Measurements from ENCODE around the gene HTR7.

HTR7 gene

DNA sequence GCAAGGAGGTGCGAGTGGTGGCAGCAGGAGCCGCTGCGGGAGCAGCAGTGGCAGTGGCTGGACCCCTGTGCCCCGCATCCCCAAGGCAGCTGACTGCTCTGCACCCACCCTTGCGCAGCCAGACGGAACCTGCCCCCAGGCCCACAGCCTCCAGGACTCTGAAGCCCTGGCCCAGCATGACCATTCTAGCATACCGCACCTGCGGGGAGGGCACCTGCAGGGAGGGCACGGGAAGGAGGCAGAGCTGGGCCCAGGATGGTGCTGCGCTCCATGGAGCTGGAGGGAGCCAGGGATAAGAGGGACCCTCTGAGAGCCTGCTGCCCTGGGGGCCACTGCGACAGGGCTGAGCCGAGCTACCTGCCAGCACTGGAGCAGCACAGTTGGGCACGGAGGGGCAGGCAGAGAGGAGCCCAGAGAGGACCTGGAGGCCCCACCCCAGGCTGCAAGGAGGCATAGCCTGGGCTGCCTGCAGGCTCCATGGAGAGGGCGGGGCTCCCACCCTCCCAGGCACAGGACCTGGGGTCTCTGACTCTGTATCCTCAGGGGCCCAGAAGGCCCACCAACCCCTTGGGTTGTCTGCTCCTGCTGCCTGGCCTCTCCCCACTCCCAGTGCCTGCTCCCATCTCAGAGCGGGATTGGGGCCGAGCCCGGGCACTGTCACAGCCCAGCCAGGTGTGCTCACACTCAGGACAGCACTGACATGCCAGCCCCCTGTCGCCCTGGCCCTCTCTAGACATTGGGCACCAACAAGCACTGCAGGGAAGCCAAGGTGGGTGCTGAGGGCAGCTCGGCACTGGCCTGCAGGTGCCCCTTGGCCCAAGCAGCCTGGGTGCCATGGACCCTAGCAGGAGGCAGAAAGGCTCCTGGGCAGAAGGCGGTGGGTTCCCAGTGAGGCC, 87.6 kb downstream of the HTR7 start:
- no peaks in the 10 kb centered on the region for H3K4me1 ChIP-seq (ENCODE audit: control insufficient read depth, insufficient read depth, low read length)
- no peaks in the 10 kb centered on the region for H3K9me3 ChIP-seq (ENCODE audit: control insufficient read depth, insufficient read depth, low read length)
- H3K36me3 ChIP-seq (ENCODE audit: control insufficient read depth, insufficient read depth, low read length): no peaks in the 10 kb centered on the region
- H3K27me3 ChIP-seq (ENCODE audit: control insufficient read depth, insufficient read depth, low read length): no peaks in the 10 kb centered on the region
- H3K4me3 ChIP-seq (ENCODE audit: low read depth, low read length): no peak overlapping the region
- H3K9ac ChIP-seq (ENCODE audit: low read depth, low read length): no peak overlapping the region

- H3K9me3 ChIP-seq (ENCODE audit: control insufficient read depth, insufficient read depth, low read length): no peaks in the 10 kb centered on the region
- H3K9ac ChIP-seq (ENCODE audit: low read depth, low read length): no peak overlapping the region
Measured at GRCh38 chr10:90751107-90751997, 106.5 kb downstream of the HTR7 start.

DNA sequence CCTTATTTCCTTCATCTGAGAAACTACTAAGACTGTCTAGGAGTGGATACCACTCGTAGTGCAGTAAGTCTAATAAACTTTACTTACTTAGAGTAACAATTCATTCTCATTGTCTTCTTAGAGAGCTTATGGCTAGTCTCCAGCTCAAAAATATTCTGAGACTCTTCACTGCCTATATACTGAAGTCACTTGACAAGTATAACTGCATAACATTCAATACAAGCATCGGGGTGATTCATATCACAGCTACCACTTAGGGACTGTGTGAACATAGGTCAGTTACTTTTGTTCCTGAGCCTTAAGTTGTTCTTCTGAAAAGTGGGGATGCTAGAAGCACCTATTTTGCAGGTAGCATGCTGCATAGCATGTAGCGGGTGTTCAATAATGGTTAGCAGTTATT, 111.0 kb downstream of the HTR7 start:
- no peaks in the 10 kb centered on the region for H3K27me3 ChIP-seq (ENCODE audit: control insufficient read depth, insufficient read depth, low read length)
- peaks cover 7% of the 10 kb centered on the region for H3K36me3 ChIP-seq (ENCODE audit: control insufficient read depth, insufficient read depth, low read length)
- no peak overlapping the region for H3K4me3 ChIP-seq (ENCODE audit: low read depth, low read length)
- H3K9me3 ChIP-seq (ENCODE audit: control insufficient read depth, insufficient read depth, low read length): no peaks in the 10 kb centered on the region
- peaks cover 1% of the 10 kb centered on the region for H3K4me1 ChIP-seq (ENCODE audit: control insufficient read depth, insufficient read depth, low read length)
- H3K9ac ChIP-seq (ENCODE audit: low read depth, low read length): no peak overlapping the region

More at GRCh38 chr10:90751107-90751997, 106.5 kb downstream of the HTR7 start:
- peaks cover 7% of the 10 kb centered on the region for H3K36me3 ChIP-seq (ENCODE audit: control insufficient read depth, insufficient read depth, low read length)
- no peak overlapping the region for H3K4me3 ChIP-seq (ENCODE audit: low read depth, low read length)
- H3K4me1 ChIP-seq (ENCODE audit: control insufficient read depth, insufficient read depth, low read length): peaks cover 7% of the 10 kb centered on the region
- no peaks in the 10 kb centered on the region for H3K27me3 ChIP-seq (ENCODE audit: control insufficient read depth, insufficient read depth, low read length)

GRCh38 chr10:90745565-90745964, 112.3 kb downstream of the HTR7 start:
- no peak overlapping the region for H3K9ac ChIP-seq (ENCODE audit: low read depth, low read length)
- H3K4me3 ChIP-seq (ENCODE audit: low read depth, low read length): no peak overlapping the region
- H3K36me3 ChIP-seq (ENCODE audit: control insufficient read depth, insufficient read depth, low read length): peaks cover 7% of the 10 kb centered on the region
- no peaks in the 10 kb centered on the region for H3K27me3 ChIP-seq (ENCODE audit: control insufficient read depth, insufficient read depth, low read length)
- no peaks in the 10 kb centered on the region for H3K4me1 ChIP-seq (ENCODE audit: control insufficient read depth, insufficient read depth, low read length)
- H3K9me3 ChIP-seq (ENCODE audit: control insufficient read depth, insufficient read depth, low read length): no peaks in the 10 kb centered on the region

- Histone ChIP-seq H3K9me3 (ENCODE audit: control insufficient read depth, insufficient read depth, low read length) (no peaks in the 10 kb centered on the region), H3K9ac (ENCODE audit: low read depth, low read length) (no peak overlapping the region), H3K27me3 (ENCODE audit: control insufficient read depth, insufficient read depth, low read length) (no peaks in the 10 kb centered on the region), H3K4me3 (ENCODE audit: low read depth, low read length) (no peak overlapping the region), H3K4me1 (ENCODE audit: control insufficient read depth, insufficient read depth, low read length) (no peaks in the 10 kb centered on the region), H3K36me3 (ENCODE audit: control insufficient read depth, insufficient read depth, low read length) (no peaks in the 10 kb centered on the region)
Measured at GRCh38 chr10:90743291-90743690, 114.5 kb downstream of the HTR7 start.

DNA sequence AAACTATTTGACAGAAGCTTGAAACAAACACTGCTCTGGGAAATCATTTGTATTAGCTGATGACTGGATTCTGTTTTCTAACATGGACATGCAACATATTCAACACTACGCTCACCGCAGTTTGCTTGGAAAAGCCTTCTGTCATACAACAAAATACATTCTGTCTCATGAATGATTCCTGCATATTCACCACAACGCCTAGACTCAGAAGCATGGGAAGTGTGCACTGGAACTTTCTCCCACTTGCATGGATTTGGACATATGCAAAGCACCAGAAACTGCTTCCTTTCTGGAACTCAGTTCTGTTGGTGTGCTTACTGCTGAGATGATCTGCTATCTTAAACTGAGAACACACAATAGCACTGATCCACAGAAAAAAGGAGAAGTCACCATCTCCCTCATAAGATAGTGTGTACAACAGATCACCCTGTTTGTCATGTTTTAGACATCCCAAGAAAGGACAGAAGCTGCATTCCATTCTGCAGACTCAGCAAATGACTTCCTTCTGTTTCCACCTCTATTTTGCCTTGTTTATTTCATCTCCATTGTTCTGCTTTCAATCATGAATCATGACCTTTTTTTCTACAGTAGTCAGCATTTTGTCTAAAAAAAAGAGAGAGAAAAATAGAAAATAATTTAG, 115.8 kb downstream of the HTR7 start:
- Histone ChIP-seq H3K36me3 (ENCODE audit: control insufficient read depth, insufficient read depth, low read length) (no peaks in the 10 kb centered on the region), H3K9ac (ENCODE audit: low read depth, low read length) (no peak overlapping the region), H3K4me1 (ENCODE audit: control insufficient read depth, insufficient read depth, low read length) (no peaks in the 10 kb centered on the region), H3K27me3 (ENCODE audit: control insufficient read depth, insufficient read depth, low read length) (no peaks in the 10 kb centered on the region), H3K9me3 (ENCODE audit: control insufficient read depth, insufficient read depth, low read length) (no peaks in the 10 kb centered on the region), H3K4me3 (ENCODE audit: low read depth, low read length) (no peak overlapping the region)

- H3K4me3 ChIP-seq (ENCODE audit: low read depth, low read length): no peak overlapping the region
- no peaks in the 10 kb centered on the region for H3K27me3 ChIP-seq (ENCODE audit: control insufficient read depth, insufficient read depth, low read length)
- H3K4me1 ChIP-seq (ENCODE audit: control insufficient read depth, insufficient read depth, low read length): no peaks in the 10 kb centered on the region
- no peaks in the 10 kb centered on the region for H3K36me3 ChIP-seq (ENCODE audit: control insufficient read depth, insufficient read depth, low read length)
- H3K9ac ChIP-seq (ENCODE audit: low read depth, low read length): no peak overlapping the region
- no peaks in the 10 kb centered on the region for H3K9me3 ChIP-seq (ENCODE audit: control insufficient read depth, insufficient read depth, low read length)
Measured at GRCh38 chr10:90740265-90740664, 117.6 kb downstream of the HTR7 start.

GRCh38 chr10:90738885-90739284, 119.0 kb downstream of the HTR7 start:
- Histone ChIP-seq H3K4me1 (ENCODE audit: control insufficient read depth, insufficient read depth, low read length) (no peaks in the 10 kb centered on the region), H3K9ac (ENCODE audit: low read depth, low read length) (no peak overlapping the region), H3K4me3 (ENCODE audit: low read depth, low read length) (no peak overlapping the region)

GRCh38 chr10:90734415-90734814, 123.4 kb downstream of the HTR7 start:
- no peaks in the 10 kb centered on the region for H3K27me3 ChIP-seq (ENCODE audit: control insufficient read depth, insufficient read depth, low read length)
- no peaks in the 10 kb centered on the region for H3K9me3 ChIP-seq (ENCODE audit: control insufficient read depth, insufficient read depth, low read length)
- H3K36me3 ChIP-seq (ENCODE audit: control insufficient read depth, insufficient read depth, low read length): no peaks in the 10 kb centered on the region
- no peak overlapping the region for H3K4me3 ChIP-seq (ENCODE audit: low read depth, low read length)
- H3K9ac ChIP-seq (ENCODE audit: low read depth, low read length): no peak overlapping the region
- peaks cover 4% of the 10 kb centered on the region for H3K4me1 ChIP-seq (ENCODE audit: control insufficient read depth, insufficient read depth, low read length)

More at GRCh38 chr10:90738885-90739284, 119.0 kb downstream of the HTR7 start:
- H3K9me3 ChIP-seq (ENCODE audit: control insufficient read depth, insufficient read depth, low read length): no peaks in the 10 kb centered on the region
- no peaks in the 10 kb centered on the region for H3K36me3 ChIP-seq (ENCODE audit: control insufficient read depth, insufficient read depth, low read length)
- H3K27me3 ChIP-seq (ENCODE audit: control insufficient read depth, insufficient read depth, low read length): no peaks in the 10 kb centered on the region

GRCh38 chr10:90732581-90732980, 125.3 kb downstream of the HTR7 start:
- Histone ChIP-seq H3K9ac (ENCODE audit: low read depth, low read length) (no peak overlapping the region), H3K27me3 (ENCODE audit: control insufficient read depth, insufficient read depth, low read length) (no peaks in the 10 kb centered on the region), H3K4me3 (ENCODE audit: low read depth, low read length) (no peak overlapping the region), H3K4me1 (ENCODE audit: control insufficient read depth, insufficient read depth, low read length) (peaks cover 4% of the 10 kb centered on the region), H3K36me3 (ENCODE audit: control insufficient read depth, insufficient read depth, low read length) (no peaks in the 10 kb centered on the region), H3K9me3 (ENCODE audit: control insufficient read depth, insufficient read depth, low read length) (no peaks in the 10 kb centered on the region)

DNA sequence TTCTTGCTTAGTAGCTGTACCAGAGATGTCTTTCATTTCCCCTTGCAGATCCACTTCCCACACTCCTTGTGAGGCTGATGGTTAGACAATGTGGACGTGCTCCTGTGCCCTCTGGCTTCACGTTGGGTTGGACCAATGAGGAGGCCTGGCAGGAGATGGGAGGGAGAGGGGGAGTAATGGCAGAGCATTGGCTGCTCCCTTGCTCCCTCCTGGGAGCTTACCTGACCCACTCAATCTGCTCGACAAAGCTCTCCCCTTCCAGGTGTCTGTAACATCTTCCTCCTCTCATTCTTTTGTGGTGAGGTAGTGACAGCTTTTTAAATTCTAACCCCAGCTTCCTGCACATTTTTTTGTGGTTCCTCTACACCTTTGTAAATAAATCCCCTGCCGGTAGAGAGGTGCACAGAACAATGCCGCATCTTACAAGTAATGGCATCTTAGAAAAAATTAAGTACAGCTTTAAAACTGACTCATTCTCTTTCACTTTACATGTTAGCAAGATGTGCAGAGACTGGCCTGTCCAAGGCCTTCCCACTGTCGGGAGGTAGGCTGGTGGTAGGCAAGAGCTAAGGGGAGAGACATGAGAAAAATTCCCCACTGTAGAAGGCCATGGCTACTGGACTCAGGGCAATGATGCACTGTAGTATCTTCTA, 134.3 kb downstream of the HTR7 start:
- Histone ChIP-seq H3K27me3 (ENCODE audit: control insufficient read depth, insufficient read depth, low read length) (no peaks in the 10 kb centered on the region), H3K9me3 (ENCODE audit: control insufficient read depth, insufficient read depth, low read length) (no peaks in the 10 kb centered on the region), H3K36me3 (ENCODE audit: control insufficient read depth, insufficient read depth, low read length) (no peaks in the 10 kb centered on the region), H3K9ac (ENCODE audit: low read depth, low read length) (no peak overlapping the region), H3K4me1 (ENCODE audit: control insufficient read depth, insufficient read depth, low read length) (peaks cover 21% of the 10 kb centered on the region), H3K4me3 (ENCODE audit: low read depth, low read length) (no peak overlapping the region)
